HG03108 (cell line): ENCODE measurements around the gene N4BP3.

Experiments
- ATAC-seq: cut with Tn5 transposase; IDR thresholded peaks from one replicate; pipeline ENCODE4 v1.9.1; 2021; ENCODE audit warnings: moderate library complexity; ENCODE audit not compliant: unreplicated experiment

Gene N4BP3

DNA sequence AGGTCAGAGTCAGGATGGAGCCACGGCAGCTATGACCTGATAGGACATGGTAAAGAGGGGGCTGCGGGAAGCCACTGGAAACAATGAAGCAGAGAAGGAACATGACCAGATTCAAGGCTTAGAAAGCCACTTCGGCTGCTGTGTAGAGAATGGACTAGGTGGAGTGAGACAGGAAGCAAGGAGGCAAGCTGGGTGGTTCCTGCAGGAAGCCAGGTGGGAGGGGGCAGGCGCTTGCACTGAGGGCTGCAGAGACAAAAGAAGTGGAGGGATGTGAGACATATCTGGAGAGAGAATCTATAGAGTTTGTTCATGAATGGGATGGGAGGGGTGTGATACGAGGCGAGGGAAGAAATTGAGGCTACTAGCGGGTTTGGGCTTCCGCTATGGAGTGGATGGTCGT, 19.0 kb upstream of the N4BP3 start:
- ATAC-seq, result no peak

DNA sequence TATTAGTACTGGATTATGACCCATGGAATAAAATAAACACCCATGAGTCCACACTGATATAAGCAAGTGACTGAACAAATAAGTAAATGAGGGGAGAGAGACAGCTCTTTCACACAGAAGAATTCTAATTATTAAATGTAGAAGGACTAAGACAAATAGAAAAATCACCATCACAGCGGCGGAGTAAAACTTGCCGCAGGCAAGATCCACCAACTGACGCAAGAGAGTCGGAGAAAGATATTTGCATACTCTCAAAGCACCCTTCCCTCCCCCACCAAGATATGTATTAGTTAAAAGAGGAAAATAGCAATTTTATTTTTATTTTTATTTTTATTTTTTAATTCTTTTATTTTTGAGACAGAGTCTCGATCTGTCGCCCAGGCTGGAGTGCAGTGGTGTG, 14.6 kb upstream of the N4BP3 start:
- no peak for ATAC-seq

GRCh38 chr5:178103612-178104011, 9.7 kb upstream of the N4BP3 start:
- no peak for ATAC-seq

- ATAC-seq, result no peak
Observed at GRCh38 chr5:178104492-178104891, 8.8 kb upstream of the N4BP3 start.

- ATAC-seq, result no peak
Observed at GRCh38 chr5:178106086-178106485, 7.2 kb upstream of the N4BP3 start.

- peak; percentile 43 for ATAC-seq
Observed at GRCh38 chr5:178106556-178107239, 6.6 kb upstream of the N4BP3 start.

GRCh38 chr5:178107756-178108310, 5.5 kb upstream of the N4BP3 start:
- no peak for ATAC-seq

DNA sequence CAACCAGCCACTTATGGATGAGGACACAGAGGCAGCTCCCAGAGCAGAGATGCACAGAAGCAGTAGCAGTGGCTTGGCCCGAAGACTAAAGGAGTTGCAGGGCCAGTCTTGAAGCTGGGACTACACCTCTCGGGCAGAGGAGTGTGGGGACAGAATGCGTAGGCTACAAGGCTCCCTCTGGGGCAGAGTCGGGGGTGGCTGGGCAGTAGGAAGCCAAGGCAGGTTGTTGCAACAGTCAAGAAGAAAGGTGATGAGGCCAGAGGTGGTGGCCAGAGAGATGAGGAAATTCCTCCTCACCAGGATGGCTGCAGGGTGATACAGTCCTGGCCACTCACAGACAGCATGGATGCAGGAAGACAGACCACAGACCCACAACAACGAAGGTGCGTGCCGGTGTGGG, 4.9 kb upstream of the N4BP3 start:
- no peak for ATAC-seq

- no peak for ATAC-seq
Observed at GRCh38 chr5:178108966-178109365, 4.4 kb upstream of the N4BP3 start.

GRCh38 chr5:178110511-178110910, 2.8 kb upstream of the N4BP3 start:
- no peak for ATAC-seq

GRCh38 chr5:178111925-178112324, 1.4 kb upstream of the N4BP3 start:
- ATAC-seq, result no peak

DNA sequence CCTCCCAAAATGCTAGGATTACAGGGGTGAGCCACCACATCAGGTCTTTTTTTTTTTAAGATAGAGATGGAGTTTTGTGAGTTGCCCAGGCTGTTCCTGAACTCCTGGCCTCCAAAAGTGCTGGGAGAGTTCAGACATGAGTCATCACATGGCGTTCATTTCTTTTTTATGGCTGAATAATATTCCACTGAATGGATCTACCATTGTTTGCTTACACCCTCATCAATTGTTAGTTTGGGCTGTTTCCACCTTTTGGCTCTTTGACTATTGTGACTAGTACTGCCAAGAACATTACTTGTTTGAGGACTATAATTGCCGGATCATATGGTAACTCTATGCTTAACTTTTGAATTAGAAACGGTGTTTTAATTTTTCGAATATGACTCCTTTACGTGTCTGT, 787 bp upstream of the N4BP3 start:
- no peak for ATAC-seq

DNA sequence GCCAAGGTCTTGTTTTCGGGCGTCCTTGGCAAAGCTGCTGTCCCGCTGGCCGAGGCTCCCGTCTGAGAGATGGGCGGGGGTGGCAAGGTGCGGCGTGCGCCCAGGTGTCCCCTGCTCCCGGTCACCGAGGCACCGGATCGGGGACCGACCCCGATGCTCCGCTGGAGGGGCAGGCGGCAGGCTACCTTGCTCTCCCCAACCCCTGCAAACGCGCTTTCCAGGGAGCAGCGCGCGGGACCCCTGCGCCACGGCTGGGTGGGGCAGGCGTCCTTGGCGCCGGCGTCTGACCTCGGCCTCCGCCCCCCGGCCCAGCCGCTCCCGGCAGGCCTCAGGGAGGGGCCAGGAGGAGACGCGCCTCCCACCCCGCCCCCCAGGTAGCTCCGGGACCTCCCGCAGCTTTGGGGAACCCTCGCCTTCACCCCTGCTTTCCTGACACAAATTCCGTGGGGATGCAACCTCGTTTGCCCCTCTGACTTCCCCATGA, 551 bp downstream of the N4BP3 start:
- no peak for ATAC-seq

DNA sequence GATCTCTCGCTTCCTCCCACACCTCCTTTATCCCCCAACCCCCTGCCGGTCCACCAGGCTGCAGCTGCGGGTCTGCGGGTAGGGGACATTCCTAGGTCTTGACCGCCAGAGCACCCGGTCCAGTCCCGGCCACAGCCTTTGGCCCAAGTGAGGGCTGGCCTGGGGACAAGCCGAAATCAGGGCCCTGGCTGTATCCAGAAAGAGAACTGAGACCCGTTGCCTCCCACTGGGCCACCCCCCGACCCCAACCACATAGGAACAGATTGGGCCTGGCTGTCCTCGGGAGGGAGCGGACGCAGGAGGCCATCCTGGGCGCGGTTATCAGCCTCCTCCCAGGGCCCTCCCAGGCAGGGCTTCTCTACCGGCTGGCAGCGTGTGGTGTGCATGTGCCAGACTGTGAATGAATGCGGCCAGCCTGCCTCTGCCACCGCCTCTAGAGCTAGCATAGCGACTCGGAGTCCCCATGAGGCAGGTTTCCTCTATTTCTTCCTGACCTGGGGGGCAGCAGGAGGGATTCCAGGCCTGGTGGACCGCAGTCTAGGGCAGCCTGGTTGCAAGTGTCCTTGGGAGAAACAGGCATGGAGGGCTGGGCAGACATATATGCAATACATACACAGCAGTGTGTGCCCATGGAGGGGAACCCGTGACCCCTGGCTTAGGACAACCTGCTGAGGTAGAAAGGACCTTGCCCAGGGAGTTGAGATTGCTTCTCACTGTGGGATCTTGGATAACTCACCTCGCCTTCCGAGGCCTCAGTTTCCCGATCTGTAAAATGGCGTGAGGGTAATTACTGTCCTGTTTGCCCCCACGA, 1.2 kb downstream of the N4BP3 start:
- no peak for ATAC-seq

GRCh38 chr5:178115136-178115813, 1.9 kb downstream of the N4BP3 start:
- no peak for ATAC-seq

DNA sequence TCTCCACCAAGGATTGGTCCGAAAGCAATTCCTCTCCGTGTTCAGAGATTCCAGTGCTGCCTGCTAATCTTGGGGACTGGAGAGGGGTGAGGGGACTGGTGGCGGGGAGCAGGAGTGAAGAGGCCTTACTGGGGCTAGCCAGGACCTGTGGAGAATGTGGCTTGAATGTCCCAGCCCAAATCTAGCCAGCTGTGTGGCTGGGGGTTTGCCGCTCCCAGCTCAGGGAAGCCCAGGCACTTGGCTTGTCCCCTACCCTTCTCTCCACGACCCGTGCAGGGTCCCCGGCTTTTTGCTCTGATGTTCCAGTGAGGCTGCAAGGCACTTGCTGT, 2.4 kb downstream of the N4BP3 start:
- no peak for ATAC-seq

DNA sequence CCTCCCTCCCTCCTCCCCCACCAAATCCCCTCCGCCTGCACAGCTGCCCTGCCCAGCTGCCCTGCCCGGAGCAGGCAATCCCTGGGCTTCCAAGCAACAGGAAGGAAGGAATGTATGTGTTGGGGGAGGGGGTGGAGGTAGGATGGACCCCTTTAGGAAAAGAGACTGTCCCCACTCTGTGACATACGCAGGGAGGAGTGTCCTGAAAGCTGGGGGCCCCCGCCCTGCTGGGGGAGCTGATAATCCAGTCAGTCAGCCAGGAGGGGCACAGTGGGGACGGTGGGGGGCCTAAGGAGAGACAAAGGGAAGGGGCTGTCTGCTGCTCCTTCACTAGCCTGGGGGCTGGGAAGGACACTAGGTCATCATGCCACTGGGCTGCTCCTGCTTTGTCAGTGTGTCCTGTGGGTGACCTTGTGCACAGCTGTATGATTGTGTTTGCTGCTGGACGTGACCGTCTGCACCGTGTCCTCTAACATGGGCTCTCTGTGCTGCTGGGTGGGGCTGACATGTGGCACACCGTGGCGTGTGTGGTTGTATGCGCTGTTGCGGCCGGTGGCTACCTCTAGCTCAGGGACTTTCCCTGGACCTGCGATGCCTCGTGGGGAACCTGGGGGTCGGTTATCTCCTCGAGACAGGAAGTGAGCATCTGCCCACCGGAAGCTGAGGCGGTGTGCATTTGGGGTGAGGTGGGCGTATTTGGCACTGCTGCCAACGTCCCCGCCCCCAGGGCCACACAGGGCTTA, 3.0 kb downstream of the N4BP3 start:
- ATAC-seq, result peak; percentile 43

DNA sequence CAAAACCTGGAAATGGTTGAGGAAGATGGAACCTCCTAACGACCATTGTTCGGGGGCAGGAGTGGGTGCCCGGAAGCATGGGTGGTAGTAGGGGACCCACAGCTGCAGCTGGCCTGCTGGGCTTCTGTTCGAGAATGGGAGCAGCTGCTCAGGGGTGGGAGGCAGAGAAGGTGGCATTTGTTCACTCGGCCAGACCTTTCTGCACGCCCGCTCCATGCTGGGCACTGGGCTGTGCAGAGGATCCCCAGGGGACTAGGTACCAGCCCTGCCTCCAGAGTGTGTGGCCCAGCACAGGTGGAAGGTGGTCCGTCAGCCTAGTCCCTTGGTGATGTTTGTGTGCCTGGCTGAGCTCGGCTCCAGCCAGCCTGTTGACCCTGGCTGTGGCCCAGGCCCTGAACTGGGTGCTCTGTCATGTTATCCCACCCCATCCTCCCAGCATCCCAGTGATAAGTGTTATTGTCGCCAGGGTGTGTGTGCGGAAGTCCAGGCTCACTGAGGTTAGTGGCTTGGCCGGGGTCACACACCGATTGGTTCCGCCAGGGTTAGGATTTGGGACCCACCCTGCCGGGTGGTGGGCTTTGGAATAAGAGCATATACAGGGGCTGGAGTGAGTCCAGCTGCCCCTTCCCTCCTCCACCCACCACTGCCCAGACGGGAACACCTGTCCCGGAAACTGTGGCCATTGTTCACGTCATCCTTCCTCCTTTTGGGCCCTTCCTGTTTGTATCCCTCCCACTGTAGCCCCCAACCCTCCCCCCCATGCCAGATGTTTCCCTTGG, 4.8 kb downstream of the N4BP3 start:
- no peak for ATAC-seq

DNA sequence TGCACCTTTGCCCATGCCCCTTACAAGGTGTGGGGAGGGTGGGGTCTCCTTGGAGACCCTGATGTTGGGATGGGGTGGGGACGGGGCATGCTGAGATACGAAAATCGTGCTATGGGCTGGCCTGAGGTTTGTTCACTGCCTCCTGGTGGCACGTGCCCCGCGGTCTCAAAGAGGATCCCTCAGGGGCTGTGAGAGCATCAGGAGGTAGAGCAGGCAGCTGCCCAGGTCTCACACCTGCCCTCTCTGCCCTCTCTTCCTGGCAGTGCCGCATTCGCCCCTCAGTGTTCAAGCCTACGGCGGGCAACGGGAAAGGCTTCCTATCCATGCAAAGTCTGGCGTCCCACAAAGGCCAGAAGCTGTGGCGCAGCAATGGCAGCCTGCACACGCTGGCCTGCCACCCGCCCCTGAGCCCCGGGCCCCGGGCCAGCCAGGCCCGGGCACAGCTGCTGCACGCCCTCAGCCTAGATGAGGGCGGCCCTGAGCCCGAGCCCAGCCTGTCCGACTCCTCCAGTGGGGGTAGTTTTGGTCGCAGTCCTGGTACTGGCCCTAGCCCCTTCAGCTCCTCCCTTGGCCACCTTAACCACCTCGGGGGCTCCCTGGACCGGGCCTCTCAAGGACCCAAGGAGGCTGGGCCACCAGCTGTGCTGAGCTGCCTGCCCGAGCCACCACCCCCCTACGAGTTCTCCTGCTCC, 6.7 kb downstream of the N4BP3 start:
- no peak for ATAC-seq
